GM23338 (cell line): ENCODE measurements around the gene GGN.

ENCODE experiments used
- CTCF ChIP-seq, 2 experiments: fragments of 200-600 bp in 1 of 2; sonication (generic) in 1 of 2; conservative IDR thresholded peaks; 2 replicates each; pipeline versions ENCODE4 v1.5.1 to v1.6.1; 2016 to 2017; ENCODE audit warnings: antibody characterized with exemption in 2 of 2, low read depth in 2 of 2, mild to moderate bottlenecking in 2 of 2, moderate library complexity in 1 of 2
- ETS1 ChIP-seq: IDR thresholded peaks from 2 replicates; pipeline ENCODE4 v1.6.1; 2016; ENCODE audit warnings: antibody characterized with exemption
- EZH2 ChIP-seq: fragments of 200-600 bp; sonication (generic); IDR thresholded peaks from one replicate; pipeline ENCODE4 v1.8.0; 2017; ENCODE audit warnings: antibody characterized with exemption, mild to moderate bottlenecking, low read depth; ENCODE audit not compliant: unreplicated experiment
- EZH2phosphoT487 ChIP-seq: fragments of 200-600 bp; sonication (generic); IDR thresholded peaks from one replicate; pipeline ENCODE4 v1.8.1; 2018; ENCODE audit warnings: antibody characterized with exemption; ENCODE audit not compliant: unreplicated experiment
- JUNB ChIP-seq: IDR thresholded peaks from one replicate; pipeline ENCODE4 v1.6.1; 2016; ENCODE audit warnings: antibody characterized with exemption; ENCODE audit not compliant: unreplicated experiment
- NANOG ChIP-seq: IDR thresholded peaks from 2 replicates; pipeline ENCODE4 v1.6.1; 2016; ENCODE audit warnings: antibody characterized with exemption, borderline replicate concordance
- POLR2AphosphoS5 ChIP-seq: IDR thresholded peaks from 2 replicates; pipeline ENCODE4 v1.6.1; 2016; ENCODE audit warnings: antibody characterized with exemption, low read depth
- REST ChIP-seq: IDR thresholded peaks from one replicate; pipeline ENCODE4 v1.6.1; 2018; ENCODE audit warnings: antibody characterized with exemption; ENCODE audit not compliant: unreplicated experiment
- STAT1 ChIP-seq: IDR thresholded peaks from one replicate; pipeline ENCODE4 v1.6.1; 2016; ENCODE audit warnings: antibody characterized with exemption; ENCODE audit not compliant: unreplicated experiment

DNA sequence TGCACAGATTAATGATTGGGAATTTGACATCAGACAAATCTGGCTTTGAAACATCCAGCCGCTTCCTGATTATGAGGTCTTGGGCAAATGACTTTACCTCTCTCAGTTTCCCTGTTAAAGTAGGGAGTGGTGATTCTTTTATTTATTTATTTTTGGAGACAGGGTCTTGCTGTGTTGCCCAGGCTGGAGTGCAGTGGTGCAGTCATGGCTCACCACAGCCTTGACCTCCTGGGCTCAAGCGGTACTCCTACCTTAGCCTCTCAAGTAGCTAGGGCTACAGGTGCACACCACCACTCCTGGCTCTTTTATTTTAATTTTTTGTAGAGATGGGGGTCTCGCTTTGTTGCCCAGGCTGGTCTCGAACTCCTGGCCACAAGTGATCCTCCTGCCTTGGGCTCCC, 10.8 kb downstream of the GGN start:
- no peak for TF ChIP-seq CTCF (conservative IDR thresholded peaks at IDR 0.05; ENCODE audit: low read depth in 2 of 2)
- TF ChIP-seq EZH2phosphoT487: no peak
- no peak for TF ChIP-seq POLR2AphosphoS5
- no peak for TF ChIP-seq ETS1
- TF ChIP-seq EZH2: no peak
- TF ChIP-seq JUNB: no peak
- no peak for TF ChIP-seq NANOG
- no peak for TF ChIP-seq REST
- no peak for TF ChIP-seq STAT1
